Stomach smooth muscle (tissue), 2 donors: Measurements from ENCODE around the gene COPS6.

Experiments used
- H3K27ac ChIP-seq: one replicate; pipeline ENCODE4 v1.7.0; 2013; ENCODE audit warnings: mild to moderate bottlenecking, low read length, inconsistent platforms
- H3K27me3 ChIP-seq, 2 donors: one replicate each; pipeline ENCODE4 v1.7.0; 2013; ENCODE audit warnings: low read length in 2 of 2; ENCODE audit not compliant: insufficient read depth in 2 of 2, control insufficient read depth in 1 of 2
- H3K36me3 ChIP-seq, 2 donors: one replicate each; pipeline ENCODE4 v1.7.0; 2013; ENCODE audit warnings: low read length in 2 of 2; ENCODE audit not compliant: control insufficient read depth in 2 of 2, insufficient read depth in 2 of 2
- H3K4me1 ChIP-seq: one replicate; pipeline ENCODE4 v1.7.0; 2013; ENCODE audit warnings: low read length; ENCODE audit not compliant: control insufficient read depth, insufficient read depth
- H3K4me3 ChIP-seq, 2 donors: one replicate each; pipeline ENCODE4 v1.7.0; 2013; ENCODE audit warnings: low read length in 2 of 2
- H3K9ac ChIP-seq, 2 donors: one replicate each; pipeline ENCODE4 v1.7.0; 2013; ENCODE audit warnings: low read length in 2 of 2, mild to moderate bottlenecking in 1 of 2
- H3K9me3 ChIP-seq, 2 donors: one replicate each; pipeline ENCODE4 v1.7.0; 2013; ENCODE audit warnings: low read length in 2 of 2; ENCODE audit not compliant: control insufficient read depth in 2 of 2
- donor health status: healthy.
- donor health status: Pancreatic carcinoma.

The COPS6 gene

DNA sequence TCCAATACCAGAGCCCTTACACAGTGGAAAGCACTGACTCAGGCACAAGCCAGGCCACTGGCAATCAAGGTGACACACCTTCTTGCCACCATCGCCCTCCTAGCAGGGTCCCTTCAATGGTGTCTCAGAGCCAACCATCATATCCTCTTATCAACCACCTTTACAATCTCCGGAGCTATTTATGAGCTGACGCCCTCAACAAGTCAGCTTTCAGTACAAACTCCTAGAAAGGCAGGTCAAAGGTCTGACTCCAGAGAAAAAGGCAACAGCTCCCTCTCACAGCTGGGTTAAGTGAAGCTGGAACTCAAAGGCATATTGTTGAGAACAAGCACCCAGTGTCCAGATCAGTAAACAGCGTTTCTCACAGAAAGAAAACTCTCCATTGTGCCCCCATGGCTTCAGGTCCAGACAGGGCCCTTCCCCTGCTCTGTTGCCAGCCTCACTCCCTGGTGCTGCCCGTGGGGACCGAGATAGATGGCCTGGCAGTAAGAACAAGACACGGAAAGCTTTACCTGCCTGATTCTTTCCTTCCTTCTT lies 9.7 kb upstream of the COPS6 start:
- Histone ChIP-seq H3K9me3 (no peaks in the 10 kb centered on the region), H3K27ac (no peak overlapping the region), H3K27me3 (no peaks in the 10 kb centered on the region), H3K9ac (no peak overlapping the region), H3K4me1 (peaks cover 27% of the 10 kb centered on the region), H3K36me3 (peaks cover 26 to 38% of the 10 kb centered on the region in 2 donors), H3K4me3 (peak overlapping the region in 1 of 2 donors; percentile 9)

DNA sequence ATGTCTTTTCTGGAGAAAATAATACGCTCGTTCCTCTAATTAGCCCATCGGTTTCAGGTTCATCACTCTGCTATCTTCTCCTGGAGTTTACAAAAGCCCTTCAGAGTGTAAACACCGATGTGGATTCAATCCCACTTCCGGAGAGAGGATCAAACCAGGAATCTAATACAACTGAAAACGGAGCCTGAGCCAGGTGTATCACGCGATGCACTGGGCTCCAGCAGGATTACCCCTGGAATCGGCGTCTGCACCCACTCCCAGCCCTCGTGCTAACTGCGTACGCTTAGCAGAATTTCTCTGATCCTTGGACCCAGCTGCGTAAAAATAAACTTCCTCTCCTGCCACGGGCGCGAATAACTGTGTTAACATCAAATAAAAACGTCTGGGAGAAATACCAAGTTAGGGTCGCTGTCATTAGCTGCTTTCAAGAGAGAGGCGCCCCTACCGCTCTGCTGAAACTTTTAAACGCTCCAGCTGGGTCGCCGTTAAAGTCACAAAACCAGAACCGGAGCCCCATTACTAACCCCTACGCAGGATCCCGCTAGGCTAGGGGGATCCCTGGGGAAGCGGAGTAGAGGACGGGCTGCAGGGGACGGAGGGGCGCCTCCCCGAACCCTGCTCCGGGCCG lies 7.7 kb upstream of the COPS6 start:
- H3K4me1 ChIP-seq = peaks cover 27% of the 10 kb centered on the region
- H3K4me3 ChIP-seq = peak overlapping the region; percentile 70 to 97
- H3K9me3 ChIP-seq = no peaks in the 10 kb centered on the region
- peak overlapping the region; percentile 67 for H3K27ac ChIP-seq
- H3K36me3 ChIP-seq = peaks cover 9 to 22% of the 10 kb centered on the region in 2 donors
- H3K27me3 ChIP-seq = no peaks in the 10 kb centered on the region
- peak overlapping the region; percentile 87 to 95 for H3K9ac ChIP-seq

DNA sequence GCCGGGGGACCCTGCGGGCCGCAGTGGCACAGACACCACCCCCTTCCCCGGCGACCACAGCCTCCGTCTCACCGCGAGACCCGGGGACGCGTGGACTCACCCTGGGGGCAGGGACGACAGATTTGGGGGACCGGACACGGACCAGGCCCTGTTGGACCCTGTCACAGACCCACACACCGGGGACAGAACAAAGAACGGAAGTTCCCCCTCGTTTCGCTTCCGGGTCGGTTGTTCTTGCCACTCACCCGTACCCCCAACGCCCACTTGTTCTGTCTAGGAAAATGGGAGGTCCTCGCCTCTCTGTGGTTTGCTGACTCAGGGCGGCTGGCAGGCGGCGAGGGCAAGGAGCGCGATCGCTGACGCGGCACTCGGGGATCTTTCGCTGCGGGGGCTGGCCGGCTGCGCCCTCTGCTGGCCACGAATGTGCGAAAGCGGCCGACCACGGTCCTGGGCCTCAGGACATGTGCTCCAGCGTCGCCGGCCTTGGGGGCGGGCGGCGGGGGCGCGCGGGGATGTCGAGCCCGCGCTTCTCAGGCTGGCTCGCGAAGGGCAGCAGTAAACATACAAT lies 7.2 kb upstream of the COPS6 start, which contains the start of gene ZNF3:
Gene ZNF3 (minus strand): TSS at position 189 of the 568 bp plus-strand sequence. CDS start 4,366 bp downstream, outside the sequence.
- H3K9ac ChIP-seq = peak within 1 kb of the TSS; percentile 87 to 95
- H3K27ac ChIP-seq = peak within 1 kb of the TSS; percentile 67
- H3K4me1 ChIP-seq = peaks cover 27% of the 10 kb centered on the region
- H3K27me3 ChIP-seq = no peaks in the 10 kb centered on the region
- peak within 1 kb of the TSS; percentile 70 to 97 for H3K4me3 ChIP-seq
- H3K36me3 ChIP-seq = peaks cover 7 to 21% of the 10 kb centered on the region in 2 donors
- no peaks in the 10 kb centered on the region for H3K9me3 ChIP-seq

- no peak overlapping the region for H3K27ac ChIP-seq
- peaks cover 0 to 14% of the 10 kb centered on the region in 2 donors for H3K36me3 ChIP-seq
- H3K9ac ChIP-seq = peak overlapping the region in 1 of 2 donors; percentile 36
- H3K4me1 ChIP-seq = peaks cover 33% of the 10 kb centered on the region
- H3K4me3 ChIP-seq = peak overlapping the region in 1 of 2 donors; percentile 8
- no peaks in the 10 kb centered on the region for H3K27me3 ChIP-seq
- no peaks in the 10 kb centered on the region for H3K9me3 ChIP-seq
Measured at GRCh38 chr7:100082978-100083377, 5.8 kb upstream of the COPS6 start.

- Histone ChIP-seq H3K27me3 (no peaks in the 10 kb centered on the region), H3K9ac (no peak overlapping the region), H3K4me3 (no peak overlapping the region), H3K27ac (no peak overlapping the region), H3K4me1 (peaks cover 30% of the 10 kb centered on the region), H3K36me3 (peaks cover 3% of the 10 kb centered on the region in 2 donors), H3K9me3 (no peaks in the 10 kb centered on the region)
Measured at GRCh38 chr7:100085515-100085914, 3.3 kb upstream of the COPS6 start.

DNA sequence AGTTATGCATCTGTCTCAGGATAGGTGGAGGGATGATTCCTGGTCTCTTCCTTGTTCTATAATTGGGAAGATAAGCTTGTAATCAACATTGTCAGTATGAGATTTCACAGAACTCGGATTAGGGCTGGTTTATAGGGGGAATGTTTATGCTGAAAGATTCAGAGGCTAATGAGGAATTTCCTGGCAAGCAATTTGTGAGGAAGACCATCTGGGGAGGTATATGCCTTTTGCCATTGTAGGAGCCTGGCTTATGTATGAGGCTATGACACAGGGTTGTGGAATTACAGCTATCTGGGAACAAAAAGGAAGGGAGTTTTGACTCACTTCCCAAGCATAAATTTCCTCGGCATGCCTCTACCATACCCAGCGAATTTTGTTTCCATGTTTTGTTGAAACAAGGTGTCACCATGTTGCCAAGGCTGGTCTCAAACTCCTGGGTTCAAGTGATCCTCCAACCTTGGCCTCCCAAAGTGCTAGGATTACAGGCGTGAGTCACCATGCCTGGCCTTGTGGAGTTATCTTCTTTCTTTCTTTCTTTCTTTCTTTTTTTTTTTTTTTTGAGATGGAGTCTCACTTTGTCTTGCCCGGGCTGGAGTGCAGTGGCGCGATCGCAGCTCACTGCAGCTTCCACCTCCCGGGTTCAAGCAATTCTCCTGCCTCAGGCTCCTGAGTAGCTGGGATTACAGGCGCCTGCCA lies 1.6 kb upstream of the COPS6 start:
- Histone ChIP-seq H3K9me3 (no peaks in the 10 kb centered on the region), H3K4me1 (peaks cover 24% of the 10 kb centered on the region), H3K36me3 (peaks cover 17 to 20% of the 10 kb centered on the region in 2 donors), H3K27ac (peak overlapping the region; percentile 80), H3K27me3 (no peaks in the 10 kb centered on the region), H3K9ac (no peak overlapping the region), H3K4me3 (no peak overlapping the region)

DNA sequence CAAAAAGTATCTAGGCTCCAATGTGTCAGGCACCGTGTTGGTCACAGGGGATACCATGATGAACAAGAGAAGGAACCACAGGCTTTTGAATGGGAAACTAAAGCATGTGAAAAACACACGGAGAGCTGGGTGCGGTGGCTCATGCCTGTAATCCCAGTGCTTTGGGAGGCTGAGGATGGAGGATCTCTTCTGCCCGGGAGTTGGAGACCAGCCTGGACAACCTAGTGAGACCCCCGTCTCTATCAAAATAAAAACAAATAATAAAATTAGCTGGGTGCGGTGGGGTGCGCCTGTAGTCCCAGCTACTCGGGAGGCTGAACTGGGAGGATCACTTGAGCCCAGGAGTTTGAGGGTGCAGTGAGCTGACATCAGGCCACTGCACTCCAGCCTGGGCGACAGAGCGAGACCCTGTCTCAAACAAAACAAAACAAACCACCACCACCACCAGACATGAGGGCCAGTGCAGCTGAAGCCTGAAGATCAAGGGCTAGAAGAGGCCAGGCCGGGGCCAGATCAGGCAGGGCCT lies 611 bp upstream of the COPS6 start:
- Histone ChIP-seq H3K27me3 (no peaks in the 10 kb centered on the region), H3K9ac (peak overlapping the region; percentile 84 to 89), H3K4me1 (peaks cover 24% of the 10 kb centered on the region), H3K9me3 (no peaks in the 10 kb centered on the region), H3K4me3 (peak overlapping the region; percentile 65 to 94), H3K36me3 (peaks cover 26 to 27% of the 10 kb centered on the region in 2 donors), H3K27ac (peak overlapping the region; percentile 80)

DNA sequence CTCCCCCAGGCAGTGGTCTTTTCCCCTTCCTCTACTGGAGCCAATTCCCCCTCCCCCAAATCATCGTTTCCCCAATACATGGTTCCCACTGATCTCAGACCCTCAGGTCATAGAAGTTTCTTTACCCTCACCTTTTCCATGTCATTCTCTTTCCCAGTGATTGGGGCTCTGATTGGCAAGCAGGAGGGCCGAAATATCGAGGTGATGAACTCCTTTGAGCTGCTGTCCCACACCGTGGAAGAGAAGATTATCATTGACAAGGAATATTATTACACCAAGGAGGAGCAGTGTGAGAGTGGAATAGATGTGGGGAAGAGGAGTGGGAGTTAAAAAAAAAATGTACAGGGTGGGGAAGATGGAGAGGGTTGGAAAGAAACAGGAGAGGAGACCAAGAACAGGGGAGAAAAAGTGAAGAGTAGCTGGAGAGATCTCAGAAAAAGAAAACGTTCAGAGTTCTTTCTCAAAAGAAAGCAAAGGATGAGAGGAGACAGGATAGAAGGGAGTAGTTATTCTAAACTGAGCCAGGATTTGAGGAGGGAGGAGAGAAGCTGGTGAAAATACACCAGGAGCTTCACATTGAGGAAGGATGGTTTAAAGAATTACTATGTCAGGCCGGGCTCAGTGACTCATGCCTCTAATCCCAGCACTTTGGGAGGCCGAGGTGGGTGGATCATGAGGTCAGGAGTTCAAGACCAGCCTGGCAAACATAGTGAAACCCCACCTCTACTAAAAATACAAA lies 858 bp downstream of the COPS6 start:
- peaks cover 27 to 38% of the 10 kb centered on the region in 2 donors for H3K36me3 ChIP-seq
- H3K4me3 ChIP-seq = peak overlapping the region; percentile 89 to 94
- H3K9me3 ChIP-seq = no peaks in the 10 kb centered on the region
- H3K27ac ChIP-seq = peak overlapping the region; percentile 80
- no peaks in the 10 kb centered on the region for H3K27me3 ChIP-seq
- peaks cover 36% of the 10 kb centered on the region for H3K4me1 ChIP-seq
- peak overlapping the region; percentile 87 to 89 for H3K9ac ChIP-seq

GRCh38 chr7:100090527-100091410 lies 2.0 kb downstream of the COPS6 start:
- Histone ChIP-seq H3K9me3 (no peaks in the 10 kb centered on the region), H3K9ac (no peak overlapping the region), H3K4me3 (no peak overlapping the region), H3K27me3 (no peaks in the 10 kb centered on the region), H3K27ac (peak overlapping the region; percentile 24), H3K36me3 (peaks cover 36 to 45% of the 10 kb centered on the region in 2 donors), H3K4me1 (peaks cover 36% of the 10 kb centered on the region)
